Type B pancreatic cell (in vitro differentiated cells): ENCODE measurements around the gene BAG3. TPM values are rescaled to one million over a fixed set of nuclear protein-coding genes. Genes with fewer than 3 reads are reported as not detected.
"Not testable (repeated sequence)": the region's sequence is repeated elsewhere in the genome, so short reads cannot be mapped to it uniquely, and the experiment has no call there.

Experiments
- DNase-seq: peaks from one replicate; pipeline ENCODE4 v3.0.0; 2021; ENCODE audit warnings: mixed read lengths; ENCODE audit not compliant: unreplicated experiment; ENCODE audit errors: extremely low spot score
- H3K27ac Mint-ChIP-seq: 2 replicates; pipeline ENCODE4 v1.8.0; 2021; ENCODE audit warnings: mild to moderate bottlenecking, mixed read lengths
- H3K27me3 Mint-ChIP-seq: 2 replicates; pipeline ENCODE4 v1.8.0; 2021; ENCODE audit warnings: mixed read lengths
- H3K36me3 Mint-ChIP-seq: 2 replicates; pipeline ENCODE4 v1.8.0; 2021; ENCODE audit warnings: mixed read lengths
- H3K4me1 Mint-ChIP-seq: one replicate; pipeline ENCODE4 v1.8.0; 2021; ENCODE audit warnings: mixed read lengths; ENCODE audit not compliant: unreplicated experiment
- H3K4me3 Mint-ChIP-seq: 2 replicates; pipeline ENCODE4 v1.8.0; 2021; ENCODE audit warnings: mild to moderate bottlenecking, mixed read lengths
- H3K9me3 Mint-ChIP-seq: 2 replicates; pipeline ENCODE4 v1.8.0; 2021; ENCODE audit warnings: mixed read lengths
- CTCF ChIP-seq: fragments of 200-600 bp; sonication (generic); conservative IDR thresholded peaks from 2 replicates; pipeline ENCODE4 v1.5.0; 2021; ENCODE audit warnings: antibody characterized with exemption, mild to moderate bottlenecking
- total RNA-seq: library from RNA; stranded (reverse); gene quantifications from 2 replicates; pipeline ENCODE4 v1.2.1, GENCODE V29; 2021; ENCODE audit warnings: low replicate concordance

Gene BAG3
- total RNA-seq, 1 donor from 2014 or later = 24.9 TPM

DNA sequence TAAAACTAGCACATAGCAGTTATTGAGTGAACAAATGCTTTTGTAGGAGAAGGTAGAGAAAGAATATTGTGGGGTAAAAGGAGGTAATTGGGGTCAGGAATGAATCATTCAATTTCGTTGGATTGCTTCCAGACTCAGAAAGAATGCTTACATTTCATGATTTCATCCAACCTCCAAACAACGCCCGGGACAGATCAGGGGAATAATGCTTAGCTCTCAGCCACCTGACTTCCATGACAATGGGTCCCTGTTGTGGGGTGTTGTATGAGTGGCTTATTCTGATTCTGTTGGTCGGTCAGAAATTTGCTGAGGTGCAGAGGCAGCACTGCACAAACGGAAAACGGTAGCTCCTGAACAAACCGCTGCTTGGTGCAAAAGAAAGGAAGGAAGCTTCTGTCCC is 50.7 kb downstream of the BAG3 start:
- no peak for TF ChIP-seq CTCF
- Mint-ChIP-seq H3K27ac (no peak overlapping the region), H3K27me3 (peaks cover 4% of the 10 kb centered on the region), H3K4me3 (no peak overlapping the region), H3K9me3 (peaks cover 4% of the 10 kb centered on the region), H3K36me3 (no peaks in the 10 kb centered on the region), H3K4me1 (no peaks in the 10 kb centered on the region)
- no peak for DNase-seq

DNA sequence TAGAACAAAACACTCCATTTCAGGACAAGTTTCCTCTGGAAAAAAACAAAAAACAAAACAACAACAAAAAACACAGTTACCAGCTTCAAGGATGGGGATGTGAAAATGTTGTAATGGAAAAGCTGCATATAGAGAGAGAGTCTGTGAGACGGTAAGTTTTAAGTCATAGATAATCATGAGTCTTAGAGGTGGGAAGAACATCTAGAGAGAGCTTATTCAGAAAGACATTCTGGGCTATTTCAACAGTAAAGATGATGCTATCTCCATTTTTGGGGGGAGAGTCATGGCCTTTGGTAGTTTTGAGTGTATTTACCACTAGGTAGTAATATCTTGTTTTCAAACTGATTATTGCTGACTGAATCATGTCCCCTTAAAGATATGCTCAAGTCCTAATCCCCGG is 51.4 kb downstream of the BAG3 start:
- H3K9me3 Mint-ChIP-seq = peaks cover 11% of the 10 kb centered on the region
- no peak overlapping the region for H3K27ac Mint-ChIP-seq
- no peaks in the 10 kb centered on the region for H3K36me3 Mint-ChIP-seq
- no peak overlapping the region for H3K4me3 Mint-ChIP-seq
- no peak for TF ChIP-seq CTCF
- H3K27me3 Mint-ChIP-seq = peaks cover 4% of the 10 kb centered on the region
- H3K4me1 Mint-ChIP-seq = no peaks in the 10 kb centered on the region
- DNase-seq = no peak

- TF ChIP-seq CTCF = no peak
- Mint-ChIP-seq H3K4me1 (no peaks in the 10 kb centered on the region), H3K27me3 (peaks cover 4% of the 10 kb centered on the region), H3K36me3 (no peaks in the 10 kb centered on the region), H3K27ac (no peak overlapping the region), H3K9me3 (peaks cover 11% of the 10 kb centered on the region), H3K4me3 (no peak overlapping the region)
- DNase-seq = no peak
These were observed 52.8 kb downstream of the BAG3 start for GRCh38 chr10:119703903-119704508.

GRCh38 chr10:119705434-119705831 is 54.3 kb downstream of the BAG3 start:
- Mint-ChIP-seq H3K4me1 (no peaks in the 10 kb centered on the region), H3K27ac (no peak overlapping the region), H3K4me3 (no peak overlapping the region), H3K27me3 (peaks cover 4% of the 10 kb centered on the region), H3K9me3 (peaks cover 11% of the 10 kb centered on the region), H3K36me3 (no peaks in the 10 kb centered on the region)
- TF ChIP-seq CTCF = no peak
- DNase-seq = no peak

- DNase-seq = no peak
- Mint-ChIP-seq H3K36me3 (no peaks in the 10 kb centered on the region), H3K27me3 (peaks cover 4% of the 10 kb centered on the region), H3K27ac (no peak overlapping the region), H3K4me1 (no peaks in the 10 kb centered on the region), H3K9me3 (peaks cover 11% of the 10 kb centered on the region), H3K4me3 (no peak overlapping the region)
- no peak for TF ChIP-seq CTCF
These were observed 55.5 kb downstream of the BAG3 start for GRCh38 chr10:119706521-119707278.

GRCh38 chr10:119707331-119707730 is 56.2 kb downstream of the BAG3 start:
- H3K36me3 Mint-ChIP-seq, DNase-seq, H3K4me1 Mint-ChIP-seq, H3K27me3 Mint-ChIP-seq, H3K4me3 Mint-ChIP-seq, H3K27ac Mint-ChIP-seq: not testable (repeated sequence)
- peaks cover 11% of the 10 kb centered on the region for H3K9me3 Mint-ChIP-seq

DNA sequence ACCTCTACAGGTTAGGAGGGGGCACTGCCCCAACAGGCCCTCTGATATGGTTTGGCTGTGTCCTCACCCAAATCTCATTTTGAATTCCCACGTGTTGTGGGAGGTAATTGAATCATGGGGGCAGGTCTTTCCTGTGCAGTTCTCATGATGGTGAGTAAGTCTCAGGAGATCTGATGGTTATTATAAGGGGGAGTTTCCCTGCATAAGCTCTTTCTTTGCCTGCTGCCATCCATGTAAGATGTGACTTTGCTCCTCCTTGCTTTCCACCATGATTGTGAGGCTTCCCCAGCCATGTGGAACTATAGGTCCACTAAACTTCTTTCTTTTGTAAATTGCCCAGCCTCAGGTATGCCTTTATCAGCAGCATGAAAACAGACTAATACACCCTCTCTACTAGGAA is 59.8 kb downstream of the BAG3 start:
- not testable (repeated sequence) for H3K4me1 Mint-ChIP-seq, H3K27ac Mint-ChIP-seq, DNase-seq, H3K4me3 Mint-ChIP-seq, H3K27me3 Mint-ChIP-seq, H3K36me3 Mint-ChIP-seq
- H3K9me3 Mint-ChIP-seq = peaks cover 11% of the 10 kb centered on the region
